Heart left ventricle (tissue), 16 donors: Measurements from ENCODE around the gene MYL7. TPM values are rescaled to one million over a fixed set of nuclear protein-coding genes. Genes with fewer than 3 reads are reported as not detected.
A peak's percentile ranks its signal among the peaks of the same experiment; 100 is the strongest.

Experiments used
- ATAC-seq, 4 donors: fragments of 200-7000 bp; cut with Tn5 transposase; one replicate each; pipeline ENCODE4 v1.9.1; 2020 to 2022; ENCODE audit warnings: moderate library complexity in 4 of 4, mild to moderate bottlenecking in 3 of 4, moderate number of reproducible peaks in 1 of 4
- DNase-seq, 5 donors: peaks; one replicate each; pipeline ENCODE4 v3.0.0-alpha.2; 2020
- H3K27ac ChIP-seq, 12 donors: fragments of 200-600 bp; sonication (generic) in 4 of 12; one replicate each; pipeline versions ENCODE4 v1.5.0 to v1.8.0; 2016 to 2022; ENCODE audit warnings: mild to moderate bottlenecking in 2 of 12
- H3K27me3 ChIP-seq, 9 donors: fragments of 200-600 bp; sonication (generic) in 2 of 9; one replicate each; pipeline versions ENCODE4 v1.5.1 to v1.8.0; 2016 to 2022; ENCODE audit warnings: mild to moderate bottlenecking in 3 of 9
- H3K36me3 ChIP-seq, 9 donors: fragments of 200-600 bp; sonication (generic) in 2 of 9; one replicate each; pipeline versions ENCODE4 v1.5.0 to v1.8.0; 2018 to 2022; ENCODE audit warnings: mild to moderate bottlenecking in 2 of 9
- H3K4me1 ChIP-seq, 12 donors: fragments of 200-600 bp; sonication (generic) in 4 of 12; one replicate each; pipeline versions ENCODE4 v1.5.0 to v1.8.0; 2016 to 2022; ENCODE audit warnings: mild to moderate bottlenecking in 3 of 12
- H3K4me3 ChIP-seq, 12 donors: fragments of 200-600 bp; sonication (generic) in 4 of 12; one replicate each; pipeline versions ENCODE4 v1.5.0 to v1.8.0; 2017 to 2022; ENCODE audit warnings: mild to moderate bottlenecking in 9 of 12, moderate library complexity in 4 of 12
- H3K9me3 ChIP-seq, 12 donors: fragments of 200-600 bp; sonication (generic) in 4 of 12; one replicate each; pipeline versions ENCODE4 v1.5.0 to v1.8.0; 2016 to 2022; ENCODE audit warnings: mild to moderate bottlenecking in 1 of 12
- CTCF ChIP-seq, 12 donors: fragments of 200-600 bp; sonication (generic) in 4 of 12; IDR thresholded peaks; one replicate each; pipeline versions ENCODE4 v1.5.0 to v1.8.0; 2018 to 2022; ENCODE audit warnings: antibody characterized with exemption in 12 of 12, mild to moderate bottlenecking in 5 of 12
- POLR2A ChIP-seq, 2 donors: fragments of 450-650 bp; IDR thresholded peaks; one replicate each; pipeline ENCODE4 v1.6.1; 2017; ENCODE audit warnings: antibody characterized with exemption in 2 of 2, mild to moderate bottlenecking in 2 of 2, moderate library complexity in 2 of 2
- WGBS, 4 donors: extraction: QIAGEN DNeasy Blood & Tissue Kit in 2 of 4; methylation state at CpG; one replicate each; pipeline versions ENCODE4 v1.1.5 to v1.1.7; 2013 to 2018; 5-methylcytosine and 5-hydroxymethylcytosine counted together
- intact Hi-C, 10 donors: fragments of 100-400 bp; cut with DNase I; formaldehyde crosslinking; loops; one replicate each; pipeline versions ENCODE4 v1.11.1 to v1.14.2; 2022
- polyA plus RNA-seq, 2 donors: library from polyadenylated mRNA; stranded (reverse); fragments of 200-250 nt; gene quantifications; one replicate each; pipeline ENCODE4 v1.2.3, GENCODE V29; 2013
- total RNA-seq, 9 donors: library from RNA; depleted of rRNA in 2 of 9; stranded (reverse); fragments of >200 nt in 2 of 9; fragmentation: NEBNext Ultra II Directional in 3 of 9; extraction: Animal tissue kit (Norgen Biotek cat#: 25700) in 3 of 9; gene quantifications; one replicate each; pipeline versions ENCODE4 v1.1.0 to v1.2.4, GENCODE V29; 2016 to 2023
- donor health status: ischemic (EF 13 %, LVEDD 7.1; RV severe dilation, severe dysfunction).
- donor health status: healthy with polysubstance abuse.
- donor health status: DM: no; HTN: yes; CAD: no.
- donor health status: DM: no; HTN: no; CAD: no.
- donor health status: ischemic (EF 25% LVEDD 6.9; RV normal size, moderate dysfunction).
- donor health status: ischemic (EF 25% LVEDD 5.7; RV mildly dilated, moderate dysfunction).
- donor health status: healthy.
- donor health status: DM: yes; HTN: yes; CAD: no.
- donor health status: ischemic (EF 35%, LVEDD 5.7; RV mildly dilated, moderate dysfunction).
- donor health status: nonischemic (EF 11% LVEDD 7.7; RV severe dilation, severe dysfunction).
- donor health status: DM: yes; HTN: yes; CAD: no.
- donor health status: PGD.
- donor health status: ischemic (EF 29% LVEDD 5.4; RV normal size, mild dysfunction).
- donor health status: nonischemic (EF 23%, LVEDD 6.1; RV moderate dilation, normal function).

Gene MYL7
- total and polyA plus RNA-seq, 11 donors = 975 to 4,037 (median 2,357) TPM

GRCh38 chr7:44136731-44137130 is 4.4 kb downstream of the MYL7 start:
- Histone ChIP-seq H3K4me3 (no peak overlapping the region), H3K27ac (peak overlapping the region in 2 of 12 donors; percentile 45 to 50), H3K27me3 (no peaks in the 10 kb centered on the region), H3K36me3 (no peaks in the 10 kb centered on the region), H3K9me3 (no peaks in the 10 kb centered on the region), H3K4me1 (peaks cover 0 to 35% (median 8%) of the 10 kb centered on the region in 12 donors)
- intact Hi-C loops = loop anchor here in 1 of 10 donors (10.0 kb wide), 1 partner anchor 58 kb away; no protein-coding TSS in a partner anchor
- ATAC-seq (no peak), DNase-seq (no peak)
- TF ChIP-seq CTCF (IDR thresholded peaks at IDR 0.05) (no peak), POLR2A (IDR thresholded peaks at IDR 0.05) (no peak)
- 74 to 82% (median 76%) methylated on average over 5 of the region's 5 CpGs for WGBS, 4 donors

- H3K36me3 ChIP-seq = no peaks in the 10 kb centered on the region
- no peaks in the 10 kb centered on the region for H3K9me3 ChIP-seq
- ATAC-seq = peak; percentile 13 to 33 (median 24)
- no peak for TF ChIP-seq CTCF (IDR thresholded peaks at IDR 0.05)
- no peak for TF ChIP-seq POLR2A (IDR thresholded peaks at IDR 0.05)
- intact Hi-C loops = loop anchor here in 3 of 10 donors (5.0 to 10.0 kb wide), 3 partner anchors 57 to 62 kb away; no protein-coding TSS in a partner anchor
- H3K4me1 ChIP-seq = peaks cover 0 to 35% (median 9%) of the 10 kb centered on the region in 12 donors
- no peak overlapping the region for H3K4me3 ChIP-seq
- no peaks in the 10 kb centered on the region for H3K27me3 ChIP-seq
- peak in 1 of 5 donors; percentile 31 for DNase-seq
- peak overlapping the region in 10 of 12 donors; percentile 5 to 50 (median 41) for H3K27ac ChIP-seq
- WGBS, 4 donors = 80 to 85% (median 82%) methylated on average over 4 of the region's 4 CpGs
Measured at GRCh38 chr7:44134943-44135628, 6.0 kb downstream of the MYL7 start.

- 31 to 56% (median 49%) methylated on average over 3 of the region's 3 CpGs for WGBS, 4 donors
- Histone ChIP-seq H3K36me3 (no peaks in the 10 kb centered on the region), H3K4me1 (peaks cover 0 to 39% (median 10%) of the 10 kb centered on the region in 12 donors), H3K9me3 (no peaks in the 10 kb centered on the region), H3K27me3 (no peaks in the 10 kb centered on the region), H3K4me3 (no peak overlapping the region), H3K27ac (peak overlapping the region in 8 of 12 donors; percentile 47 to 89 (median 74))
- ATAC-seq (no peak), DNase-seq (peak in 1 of 5 donors; percentile 6)
- intact Hi-C loops = loop anchor here in 3 of 10 donors (5.0 to 10.0 kb wide), 3 partner anchors 59 to 64 kb away; no protein-coding TSS in a partner anchor
- TF ChIP-seq POLR2A (IDR thresholded peaks at IDR 0.05) (no peak), CTCF (IDR thresholded peaks at IDR 0.05) (no peak)
Measured at GRCh38 chr7:44133295-44133694, 7.8 kb downstream of the MYL7 start.

- Histone ChIP-seq H3K4me3 (no peak overlapping the region), H3K27ac (peak overlapping the region; percentile 46 to 89 (median 74)), H3K9me3 (peaks cover 0 to 5% (median 0%) of the 10 kb centered on the region in 12 donors), H3K4me1 (peaks cover 0 to 39% (median 10%) of the 10 kb centered on the region in 12 donors), H3K36me3 (no peaks in the 10 kb centered on the region), H3K27me3 (no peaks in the 10 kb centered on the region)
- intact Hi-C loops = loop anchor here in 3 of 10 donors (5.0 to 10.0 kb wide), 3 partner anchors 60 to 65 kb away; no protein-coding TSS in a partner anchor
- 29 to 46% (median 43%) methylated on average over 2 of the region's 2 CpGs for WGBS, 4 donors
- peak in 4 of 5 donors; percentile 53 to 75 (median 61) for DNase-seq
- ATAC-seq = peak; percentile 57 to 86 (median 74)
- no peak for TF ChIP-seq CTCF (IDR thresholded peaks at IDR 0.05)
- TF ChIP-seq POLR2A (IDR thresholded peaks at IDR 0.05) = no peak
Measured at GRCh38 chr7:44132039-44132438, 9.1 kb downstream of the MYL7 start.
